Measurements from ENCODE around the gene SLC1A6.
"Not testable (repeated sequence)": the region's sequence is repeated elsewhere in the genome, so short reads cannot be mapped to it uniquely, and the experiment has no call there.

Gene SLC1A6

GRCh38 chr19:14979476-14980255 is at the start of gene SLC1A6:
Gene SLC1A6 (minus strand): TSS chr19:14979864. CDS start chr19:14972910, 6,954 bp downstream.
- no peak for ATAC-seq

- no peak for ATAC-seq
These were observed 48.8 kb upstream of the SLC1A6 start for GRCh38 chr19:15028490-15028889.

DNA sequence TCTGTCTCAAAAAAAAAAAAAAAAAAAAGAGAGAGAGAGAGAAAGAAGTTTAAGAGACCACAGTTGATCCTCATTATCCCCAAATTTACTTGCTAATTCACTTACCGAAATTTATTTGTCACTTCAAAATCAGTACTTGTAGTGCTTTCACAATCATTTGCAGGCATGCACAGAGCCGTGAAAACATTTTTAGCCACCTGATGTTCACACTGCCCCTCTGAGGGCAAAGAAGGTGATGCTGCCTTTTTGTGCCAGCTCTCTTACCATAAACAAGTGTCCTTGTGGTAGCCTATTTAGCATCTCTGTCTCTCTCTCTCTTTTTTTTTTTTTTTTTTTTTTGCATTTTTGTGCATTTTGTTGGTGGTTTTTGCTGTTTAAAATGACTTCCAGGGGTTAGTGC is 45.6 kb upstream of the SLC1A6 start:
- ATAC-seq: no peak

- no peak for ATAC-seq
These were observed 43.1 kb upstream of the SLC1A6 start for GRCh38 chr19:15022752-15023151.

GRCh38 chr19:15021286-15022007 is 41.8 kb upstream of the SLC1A6 start:
- no peak for ATAC-seq

- not testable (repeated sequence) for ATAC-seq
These were observed 39.2 kb upstream of the SLC1A6 start for GRCh38 chr19:15018836-15019235.

- ATAC-seq: no peak
These were observed 36.4 kb upstream of the SLC1A6 start for GRCh38 chr19:15015946-15016542.

DNA sequence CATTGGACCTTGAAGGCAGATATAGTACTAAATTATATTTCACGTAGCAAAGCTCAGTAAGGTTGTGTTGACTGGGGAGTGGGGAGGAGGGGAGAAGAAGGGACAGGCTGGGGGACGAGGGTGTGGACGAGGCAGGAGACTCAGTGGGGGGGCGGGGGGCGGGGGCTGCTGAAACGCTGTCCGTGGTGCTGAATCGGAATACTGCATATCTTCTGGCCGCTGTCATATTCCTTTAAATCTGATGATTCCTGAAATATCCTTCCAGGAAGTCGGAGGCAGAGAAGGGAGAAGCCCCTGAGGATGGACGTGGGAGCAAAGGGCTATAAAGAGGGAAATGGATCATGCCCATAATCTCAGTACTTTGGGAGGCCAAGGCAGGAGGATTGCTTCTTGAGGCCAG is 34.9 kb upstream of the SLC1A6 start:
- ATAC-seq: no peak

GRCh38 chr19:15010501-15011300 is 31.0 kb upstream of the SLC1A6 start:
- no peak for ATAC-seq

GRCh38 chr19:15008308-15008707 is 28.6 kb upstream of the SLC1A6 start:
- no peak for ATAC-seq

GRCh38 chr19:14997981-14998380 is 18.3 kb upstream of the SLC1A6 start:
- ATAC-seq: no peak

DNA sequence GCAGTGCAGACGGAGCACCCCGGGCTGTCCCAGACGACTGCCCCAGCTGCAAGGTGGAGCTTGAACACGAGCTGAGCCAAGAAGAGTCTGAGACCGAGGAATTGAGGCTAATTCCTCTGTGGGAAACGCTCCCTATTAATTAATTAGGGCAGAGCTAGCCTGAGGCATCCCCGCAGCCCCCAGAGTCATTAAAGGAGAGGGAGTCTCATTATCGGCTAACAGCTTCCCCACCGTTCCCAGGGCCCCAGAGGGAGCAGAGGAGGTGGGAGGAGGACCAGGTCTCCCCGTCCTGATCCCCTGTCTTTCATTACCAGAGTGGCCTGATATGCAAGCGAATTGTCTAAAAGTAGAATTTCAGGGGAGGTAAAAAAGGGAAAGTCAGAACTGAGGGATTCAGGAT is 13.1 kb upstream of the SLC1A6 start:
- no peak for ATAC-seq

GRCh38 chr19:14985133-14985532 is 5.5 kb upstream of the SLC1A6 start:
- no peak for ATAC-seq

DNA sequence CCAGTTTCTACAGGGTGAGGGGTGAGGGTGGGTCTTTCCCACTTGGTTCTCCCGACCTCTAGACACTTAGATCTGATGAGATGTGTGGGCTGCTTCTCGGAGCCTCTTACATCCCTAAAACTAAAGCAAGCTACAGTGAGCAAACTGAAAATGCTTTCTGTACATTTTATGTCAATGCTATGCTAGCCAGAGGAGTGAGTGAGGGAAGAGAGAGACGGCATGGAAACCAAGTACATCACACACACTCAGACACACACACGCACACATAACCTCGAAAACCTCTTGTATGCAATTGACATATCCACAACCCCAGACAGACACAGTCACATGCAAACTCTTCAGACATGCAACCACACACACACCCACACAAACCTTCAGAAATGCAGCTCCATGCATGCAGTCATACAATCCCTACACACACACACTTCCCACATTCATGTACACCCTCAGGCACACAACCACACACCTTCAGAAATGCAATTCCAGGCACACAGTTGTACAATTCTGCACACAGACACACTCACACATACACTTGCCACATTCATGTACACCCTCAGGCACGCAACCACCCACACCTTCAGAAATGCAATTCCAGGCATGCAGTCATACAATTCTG is 1.4 kb downstream of the SLC1A6 start:
- no peak for ATAC-seq

DNA sequence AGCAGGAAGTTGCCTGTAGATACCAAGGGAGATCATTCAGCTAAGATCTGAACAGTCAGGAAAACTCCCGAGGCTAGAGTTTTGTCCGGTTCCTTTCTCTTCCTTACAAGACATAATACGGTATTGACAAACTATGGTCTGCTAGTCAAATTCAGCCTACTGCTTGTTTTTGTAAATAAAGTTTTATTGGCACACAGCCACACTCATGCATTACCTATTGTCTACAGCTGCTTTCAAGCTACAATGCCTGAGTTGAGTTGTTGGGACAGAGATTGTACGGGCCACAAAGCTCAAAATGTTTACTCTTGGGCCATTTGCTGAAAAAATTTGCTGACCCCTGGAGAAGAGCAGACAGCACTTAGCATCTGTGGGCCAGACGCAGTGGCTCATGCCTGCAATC is 2.5 kb downstream of the SLC1A6 start:
- no peak for ATAC-seq

DNA sequence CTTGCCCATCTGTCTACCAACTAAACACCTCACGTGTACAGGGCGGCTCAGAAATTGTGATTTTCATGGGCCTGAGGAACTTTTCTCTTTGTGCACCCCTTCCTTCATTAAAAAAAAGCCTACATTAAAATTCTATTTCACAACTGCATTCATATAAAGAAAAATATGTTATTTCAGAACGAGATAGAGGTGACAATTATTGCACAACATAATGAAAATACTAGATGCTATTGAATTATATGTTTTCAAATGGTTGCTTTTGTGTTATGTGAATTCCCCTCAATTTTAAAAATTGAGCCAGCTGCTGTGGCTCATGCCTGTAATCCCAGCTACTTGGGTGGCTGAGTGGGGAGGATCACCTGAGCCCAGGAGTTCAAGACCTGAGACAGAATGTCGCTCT is 5.2 kb downstream of the SLC1A6 start:
- ATAC-seq: no peak

- ATAC-seq: no peak
These were observed 7.0 kb downstream of the SLC1A6 start for GRCh38 chr19:14972676-14973075.

DNA sequence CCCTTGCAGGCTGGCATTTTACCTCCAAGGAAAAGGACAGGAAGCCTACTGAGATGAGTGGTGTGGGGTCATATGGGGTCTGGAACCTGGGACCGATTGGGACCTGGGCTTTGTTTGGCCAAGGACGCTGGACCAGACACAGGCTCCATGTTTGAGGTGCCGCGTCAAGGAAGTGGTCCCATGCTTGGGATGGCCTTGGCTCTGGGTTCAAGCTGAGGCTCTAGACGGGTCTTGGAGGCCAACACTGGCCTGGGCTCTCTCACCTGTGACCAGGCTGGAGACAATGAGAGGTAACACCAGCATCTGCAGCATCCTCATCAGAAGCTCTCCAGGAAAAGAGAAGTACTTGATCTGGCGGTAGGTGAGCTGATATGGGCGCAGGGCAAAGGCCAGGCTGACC is 8.2 kb downstream of the SLC1A6 start:
- no peak for ATAC-seq

GRCh38 chr19:14968247-14968646 is 11.4 kb downstream of the SLC1A6 start:
- no peak for ATAC-seq

- no peak for ATAC-seq
These were observed 17.5 kb downstream of the SLC1A6 start for GRCh38 chr19:14961956-14962685.

- ATAC-seq: no peak
These were observed 20.4 kb downstream of the SLC1A6 start for GRCh38 chr19:14959263-14959662.

DNA sequence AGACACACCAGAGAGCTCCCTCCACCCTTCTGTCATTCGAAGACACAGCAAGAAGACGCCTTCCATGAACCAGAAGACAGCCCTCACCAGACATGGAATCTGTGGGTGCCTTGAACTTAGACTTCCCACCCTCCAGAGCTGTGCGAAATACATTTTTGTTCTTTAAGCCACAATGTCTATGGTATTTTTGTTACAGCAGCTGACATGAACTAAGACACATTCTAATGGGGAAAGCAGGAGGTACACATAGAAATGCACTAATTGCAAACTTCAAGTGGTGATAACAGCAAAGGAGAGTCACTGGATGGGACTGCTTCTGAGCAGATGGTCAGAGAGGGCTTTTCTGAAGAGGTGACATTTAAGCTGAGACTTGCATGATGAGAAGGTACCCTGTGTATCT is 22.2 kb downstream of the SLC1A6 start:
- no peak for ATAC-seq
